DOHH2 (cell line): ENCODE measurements around the gene ADGRL3.

Source experiments
- H3F3A ChIP-seq: fragments of 200-600 bp; sonication (generic), shearing (Covaris generic); 2 replicates; pipeline ENCODE4 v1.6.0; 2016; ENCODE audit warnings: antibody characterized with exemption, mild to moderate bottlenecking; ENCODE audit not compliant: control insufficient read depth, insufficient read depth
- H3K27ac ChIP-seq: fragments of 200-600 bp; sonication (generic); 2 replicates; pipeline ENCODE4 v1.5.1; 2014; ENCODE audit warnings: low read depth, mild to moderate bottlenecking, low read length, moderate library complexity
- H3K27me3 ChIP-seq: fragments of 200-600 bp; sonication (generic); 2 replicates; pipeline ENCODE4 v1.6.1; 2014; ENCODE audit warnings: mild to moderate bottlenecking, low read length, mixed read lengths; ENCODE audit not compliant: control insufficient read depth
- H3K36me3 ChIP-seq: fragments of 200-600 bp; sonication (generic); 2 replicates; pipeline ENCODE4 v1.6.1; 2014; ENCODE audit warnings: mild to moderate bottlenecking, low read length, moderate library complexity, mixed read lengths; ENCODE audit not compliant: control insufficient read depth
- H3K4me1 ChIP-seq: fragments of 200-600 bp; sonication (generic); 2 replicates; pipeline ENCODE4 v1.6.1; 2014; ENCODE audit warnings: mild to moderate bottlenecking, low read length, mixed read lengths; ENCODE audit not compliant: control insufficient read depth
- H3K4me2 ChIP-seq: fragments of 200-600 bp; sonication (generic); 2 replicates; pipeline ENCODE4 v1.6.0; 2014; ENCODE audit warnings: mild to moderate bottlenecking, low read length, moderate library complexity
- H3K4me3 ChIP-seq: fragments of 200-600 bp; sonication (generic); 2 replicates; pipeline ENCODE4 v1.5.1; 2014; ENCODE audit warnings: mild to moderate bottlenecking, low read length, mixed read lengths
- H3K79me2 ChIP-seq: fragments of 200-600 bp; sonication (generic); 2 replicates; pipeline ENCODE4 v1.6.1; 2014; ENCODE audit warnings: mild to moderate bottlenecking, low read length, mixed read lengths; ENCODE audit not compliant: control insufficient read depth
- H3K9me2 ChIP-seq: fragments of 200-600 bp; sonication (generic); replicated peaks from 2 replicates; pipeline ENCODE4 v1.6.1; 2014; ENCODE audit warnings: mild to moderate bottlenecking, low read length, mixed read lengths; ENCODE audit not compliant: control insufficient read depth
- H3K9me3 ChIP-seq: fragments of 200-600 bp; sonication (generic); 2 replicates; pipeline ENCODE4 v1.6.1; 2014; ENCODE audit warnings: antibody characterized with exemption, low read length, mixed read lengths; ENCODE audit not compliant: control insufficient read depth, insufficient read depth
- H4K20me1 ChIP-seq: fragments of 200-600 bp; sonication (generic); 2 replicates; pipeline ENCODE4 v1.6.0; 2014; ENCODE audit warnings: low read depth, mild to moderate bottlenecking, antibody characterized with exemption, low read length, moderate library complexity; ENCODE audit not compliant: control insufficient read depth, insufficient read depth
- CTCF ChIP-seq: fragments of 200-600 bp; sonication (generic); IDR thresholded peaks from one replicate; pipeline ENCODE4 v1.5.1; 2014; ENCODE audit warnings: antibody characterized with exemption, mild to moderate bottlenecking, low read depth, low read length; ENCODE audit not compliant: poor library complexity, severe bottlenecking
- EZH2phosphoT487 ChIP-seq: fragments of 200-600 bp; sonication (generic); IDR thresholded peaks from 2 replicates; pipeline ENCODE4 v1.6.1; 2017; ENCODE audit warnings: borderline replicate concordance, mild to moderate bottlenecking, antibody characterized with exemption, low read length, moderate library complexity, mixed read lengths

Gene ADGRL3

GRCh38 chr4:61520166-61520565 lies 320.0 kb downstream of the ADGRL3 start:
- Histone ChIP-seq H3F3A (no peaks in the 10 kb centered on the region), H3K4me1 (no peaks in the 10 kb centered on the region), H3K27me3 (no peaks in the 10 kb centered on the region), H3K79me2 (no peaks in the 10 kb centered on the region), H3K4me3 (no peak overlapping the region), H3K9me2 (no peaks in the 10 kb centered on the region), H3K27ac (no peak overlapping the region), H3K9me3 (no peaks in the 10 kb centered on the region), H4K20me1 (no peaks in the 10 kb centered on the region), H3K36me3 (no peaks in the 10 kb centered on the region), H3K4me2 (no peak overlapping the region)
- TF ChIP-seq CTCF (no peak), EZH2phosphoT487 (no peak)

GRCh38 chr4:61520681-61521160 lies 320.6 kb downstream of the ADGRL3 start:
- Histone ChIP-seq H3K4me2 (no peak overlapping the region), H3K36me3 (no peaks in the 10 kb centered on the region), H3K9me3 (no peaks in the 10 kb centered on the region), H3K79me2 (no peaks in the 10 kb centered on the region), H3K27me3 (no peaks in the 10 kb centered on the region), H3K9me2 (no peaks in the 10 kb centered on the region), H3F3A (no peaks in the 10 kb centered on the region), H3K27ac (no peak overlapping the region), H4K20me1 (no peaks in the 10 kb centered on the region), H3K4me1 (no peaks in the 10 kb centered on the region), H3K4me3 (no peak overlapping the region)
- TF ChIP-seq CTCF (no peak), EZH2phosphoT487 (no peak)

GRCh38 chr4:61521451-61521850 lies 321.3 kb downstream of the ADGRL3 start:
- Histone ChIP-seq H3K4me1 (no peaks in the 10 kb centered on the region), H3K36me3 (no peaks in the 10 kb centered on the region), H3K79me2 (no peaks in the 10 kb centered on the region), H3K4me2 (no peak overlapping the region), H3K4me3 (no peak overlapping the region), H3K27me3 (no peaks in the 10 kb centered on the region), H3K9me2 (no peaks in the 10 kb centered on the region), H3K9me3 (no peaks in the 10 kb centered on the region), H3K27ac (no peak overlapping the region), H4K20me1 (no peaks in the 10 kb centered on the region), H3F3A (no peaks in the 10 kb centered on the region)
- TF ChIP-seq EZH2phosphoT487 (no peak), CTCF (no peak)
